ENCODE results near the gene KLHL24. TPM values are rescaled to one million over a fixed set of nuclear protein-coding genes. Genes with fewer than 3 reads are reported as not detected.

KLHL24 gene
- total and polyA plus RNA-seq, 2 experiments from 2014 or later: 8.2 to 51.0 TPM

DNA sequence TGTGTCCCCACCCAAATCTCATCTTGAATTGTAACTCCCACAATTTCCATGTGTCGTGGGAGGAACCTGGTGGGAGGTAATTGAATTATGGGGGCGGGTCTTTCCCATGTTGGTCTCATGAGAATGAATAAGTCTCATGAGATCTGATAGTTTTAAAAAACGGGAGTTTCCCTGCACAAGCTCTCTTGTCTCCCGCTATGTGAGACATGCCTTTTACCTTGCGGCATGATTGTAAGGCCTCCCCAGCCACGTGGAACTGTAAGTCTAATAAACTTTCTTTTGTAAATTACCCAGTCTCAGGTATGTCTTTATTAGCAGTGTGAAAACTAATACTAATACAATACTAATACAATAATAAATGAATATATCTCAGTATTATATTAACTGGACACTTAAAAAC lies 52.3 kb downstream of the KLHL24 start:
- no peaks in the 10 kb centered on the region for H3K9me3 Mint-ChIP-seq
- Histone ChIP-seq H3K4me3 (no peak overlapping the region), H3K36me3 (ENCODE audit: insufficient read depth) (no peaks in the 10 kb centered on the region), H3K9me2 (ENCODE audit: insufficient read depth) (no peaks in the 10 kb centered on the region), H3K27me3 (ENCODE audit: insufficient read depth) (no peaks in the 10 kb centered on the region), H3K4me2 (no peak overlapping the region), H3K27ac (ENCODE audit: low read depth) (no peak overlapping the region), H4K20me1 (replicated peaks; ENCODE audit: insufficient read depth) (no peaks in the 10 kb centered on the region), H3F3A (replicated peaks; ENCODE audit: low read depth) (no peaks in the 10 kb centered on the region), H2AFZ (no peak overlapping the region), H3K79me2 (replicated peaks; ENCODE audit: insufficient read depth) (no peaks in the 10 kb centered on the region), H3K4me1 (ENCODE audit: insufficient read depth) (no peaks in the 10 kb centered on the region)
- ATAC-seq (no peak), DNase-seq (ENCODE audit: low spot score) (no peak)
- H3K4me1 Mint-ChIP-seq: no peaks in the 10 kb centered on the region
- no peak overlapping the region for H3K4me3 Mint-ChIP-seq
- H3K27me3 Mint-ChIP-seq (ENCODE audit: insufficient read depth, low read depth, poor library complexity): no peaks in the 10 kb centered on the region
- no peaks in the 10 kb centered on the region for H3K36me3 Mint-ChIP-seq (ENCODE audit: low read depth)
- H3K27ac Mint-ChIP-seq: no peak overlapping the region
- TF ChIP-seq CREB1 (CRISPR knock-in tag; IDR thresholded peaks at IDR 0.05; ENCODE audit: low read depth) (no peak), REST (IDR thresholded peaks at IDR 0.05; ENCODE audit: unreplicated experiment) (no peak), ZNF114 (CRISPR knock-in tag; IDR thresholded peaks at IDR 0.05) (no peak), NANOG (IDR thresholded peaks at IDR 0.05; ENCODE audit: borderline replicate concordance) (no peak)

GRCh38 chr3:183688874-183689273 lies 53.5 kb downstream of the KLHL24 start:
- H2AFZ ChIP-seq: no peak overlapping the region
- ATAC-seq: no peak
- no peaks in the 10 kb centered on the region for H3K79me2 ChIP-seq (replicated peaks; ENCODE audit: insufficient read depth)
- H4K20me1 ChIP-seq (replicated peaks; ENCODE audit: insufficient read depth): no peaks in the 10 kb centered on the region
- Mint-ChIP-seq H3K27ac (no peak overlapping the region; the same call in 1 of the 2 replicates), H3K36me3 (ENCODE audit: low read depth) (no peaks in the 10 kb centered on the region), H3K27me3 (ENCODE audit: insufficient read depth, low read depth, poor library complexity) (no peaks in the 10 kb centered on the region), H3K4me1 (no peaks in the 10 kb centered on the region), H3K4me3 (no peak overlapping the region), H3K9me3 (no peaks in the 10 kb centered on the region)
- no peak overlapping the region for H3K4me2 ChIP-seq
- no peaks in the 10 kb centered on the region for H3K27me3 ChIP-seq (ENCODE audit: insufficient read depth)
- no peaks in the 10 kb centered on the region for H3K36me3 ChIP-seq (ENCODE audit: insufficient read depth)
- no peaks in the 10 kb centered on the region for H3F3A ChIP-seq (replicated peaks; ENCODE audit: low read depth)
- H3K4me3 ChIP-seq: no peak overlapping the region
- H3K9me2 ChIP-seq (ENCODE audit: insufficient read depth): no peaks in the 10 kb centered on the region
- H3K27ac ChIP-seq (ENCODE audit: low read depth): no peak overlapping the region
- H3K4me1 ChIP-seq (ENCODE audit: insufficient read depth): no peaks in the 10 kb centered on the region
- DNase-seq (ENCODE audit: low spot score): no peak
- TF ChIP-seq JUNB (IDR thresholded peaks at IDR 0.05; ENCODE audit: unreplicated experiment): no peak
- TF ChIP-seq STAT1 (IDR thresholded peaks at IDR 0.05; ENCODE audit: unreplicated experiment): no peak
- TF ChIP-seq REST (IDR thresholded peaks at IDR 0.05; ENCODE audit: unreplicated experiment): no peak
- TF ChIP-seq ZNF331 (CRISPR knock-in tag; IDR thresholded peaks at IDR 0.05; ENCODE audit: low read depth): no peak
- no peak for TF ChIP-seq EZH2 (IDR thresholded peaks at IDR 0.05; ENCODE audit: low read depth, unreplicated experiment)
- TF ChIP-seq EZH2phosphoT487 (IDR thresholded peaks at IDR 0.05; ENCODE audit: unreplicated experiment): no peak
